ENCODE results near the gene RPLP1.

RPLP1 gene

GRCh38 chr15:69472562-69472961, 19.9 kb downstream of the RPLP1 start:
- H3K4me3 ChIP-seq (ENCODE audit: low read depth, low read length), result no peak overlapping the region
- TF ChIP-seq ZNF558 (tag by site-specific recombination; IDR thresholded peaks at IDR 0.05) (no peak), OVOL3 (tag by site-specific recombination; IDR thresholded peaks at IDR 0.05) (no peak), ZBTB20 (tag by site-specific recombination; IDR thresholded peaks at IDR 0.05) (no peak), ZNF266 (tag by site-specific recombination; IDR thresholded peaks at IDR 0.05; ENCODE audit: low read depth) (no peak), ZIC2 (tag by site-specific recombination; IDR thresholded peaks at IDR 0.05) (no peak), ZNF645 (tag by site-specific recombination; IDR thresholded peaks at IDR 0.05) (no peak), ZNF670 (tag by site-specific recombination; IDR thresholded peaks at IDR 0.05; ENCODE audit: low read depth) (no peak)
- no peaks in the 10 kb centered on the region for H3K36me3 ChIP-seq (ENCODE audit: control insufficient read depth in 2 of 2, insufficient read depth in 1 of 2, low read length in 2 of 2)
- POLR2A ChIA-PET, result interaction anchor here (1.0 kb wide), 1 partner anchor 10 kb away, joined by 3 read pairs; no protein-coding TSS in a partner anchor
- no peaks in the 10 kb centered on the region for H3K9me3 ChIP-seq (ENCODE audit: control insufficient read depth, insufficient read depth, low read depth, low read length)
- H3K27ac ChIP-seq (ENCODE audit: extremely low read depth, low read depth, low read length), result no peak overlapping the region
- peaks cover 14% of the 10 kb centered on the region for H3K4me1 ChIP-seq (ENCODE audit: control insufficient read depth, insufficient read depth, low read length)
- CTCF ChIA-PET, result interaction anchor here (0.6 kb wide), 2 partner anchors 177 to 994 kb away, joined by 3 read pairs; no protein-coding TSS in a partner anchor

- Histone ChIP-seq H3K9me3 (ENCODE audit: control insufficient read depth, insufficient read depth, low read depth, low read length) (no peaks in the 10 kb centered on the region), H3K27ac (ENCODE audit: extremely low read depth, low read depth, low read length) (no peak overlapping the region), H3K36me3 (ENCODE audit: control insufficient read depth in 2 of 2, insufficient read depth in 1 of 2, low read length in 2 of 2) (no peaks in the 10 kb centered on the region), H3K4me1 (ENCODE audit: control insufficient read depth, insufficient read depth, low read length) (no peaks in the 10 kb centered on the region), H3K4me3 (ENCODE audit: low read depth, low read length) (no peak overlapping the region)
- POLR2A ChIA-PET, result no interaction called here
- CTCF ChIA-PET, result interaction anchor here (0.7 to 5.1 kb wide), 4 partner anchors 707 to 1162 kb away, joined by 3 to 29 read pairs (median 4); no protein-coding TSS in a partner anchor
- TF ChIP-seq YY1 (tag by site-specific recombination; IDR thresholded peaks at IDR 0.05), result no peak
- no peak for TF ChIP-seq KLF9 (tag by site-specific recombination; IDR thresholded peaks at IDR 0.05; ENCODE audit: low read depth)
- TF ChIP-seq ZBTB48 (tag by site-specific recombination; IDR thresholded peaks at IDR 0.05), result no peak
- TF ChIP-seq ZNF416 (tag by site-specific recombination; IDR thresholded peaks at IDR 0.05), result no peak
- no peak for TF ChIP-seq ZNF394 (tag by site-specific recombination; IDR thresholded peaks at IDR 0.05; ENCODE audit: borderline replicate concordance)
Measured at GRCh38 chr15:69474291-69474690, 21.7 kb downstream of the RPLP1 start.

- Histone ChIP-seq H3K27ac (ENCODE audit: extremely low read depth, low read depth, low read length) (no peak overlapping the region), H3K4me1 (ENCODE audit: control insufficient read depth, insufficient read depth, low read length) (no peaks in the 10 kb centered on the region), H3K36me3 (ENCODE audit: control insufficient read depth in 2 of 2, insufficient read depth in 1 of 2, low read length in 2 of 2) (no peaks in the 10 kb centered on the region), H3K9me3 (ENCODE audit: control insufficient read depth, insufficient read depth, low read depth, low read length) (no peaks in the 10 kb centered on the region), H3K4me3 (ENCODE audit: low read depth, low read length) (no peak overlapping the region)
- CTCF ChIA-PET, result interaction anchor here (0.6 to 5.5 kb wide), 14 partner anchors 8 to 1281 kb away, joined by 3 to 65 read pairs (median 4); no protein-coding TSS in a partner anchor
- POLR2A ChIA-PET, result no interaction called here
- TF ChIP-seq ZNF341 (tag by site-specific recombination; IDR thresholded peaks at IDR 0.05; ENCODE audit: low read depth) (no peak), ZNF302 (tag by site-specific recombination; IDR thresholded peaks at IDR 0.05; ENCODE audit: low read depth) (no peak), ZNF792 (tag by site-specific recombination; IDR thresholded peaks at IDR 0.05) (no peak), ZNF747 (tag by site-specific recombination; IDR thresholded peaks at IDR 0.05) (no peak), ZNF280D (tag by site-specific recombination; IDR thresholded peaks at IDR 0.05) (no peak), ZNF623 (tag by site-specific recombination; IDR thresholded peaks at IDR 0.05) (no peak), ZNF335 (tag by site-specific recombination; conservative IDR thresholded peaks at IDR 0.05) (no peak), ZNF140 (tag by site-specific recombination; IDR thresholded peaks at IDR 0.05) (no peak), YY2 (tag by site-specific recombination; IDR thresholded peaks at IDR 0.05) (no peak), ZNF138 (tag by site-specific recombination; IDR thresholded peaks at IDR 0.05; ENCODE audit: borderline replicate concordance) (no peak), ZNF830 (tag by site-specific recombination; IDR thresholded peaks at IDR 0.05; ENCODE audit: low read depth) (no peak), PRDM6 (tag by site-specific recombination; IDR thresholded peaks at IDR 0.05) (no peak), ZNF639 (tag by site-specific recombination; IDR thresholded peaks at IDR 0.05) (no peak)
Measured at GRCh38 chr15:69474846-69475455, 22.3 kb downstream of the RPLP1 start.

All from HEK293 (cell line).